ENCODE measurements around the gene NEDD4L.

The NEDD4L gene

DNA sequence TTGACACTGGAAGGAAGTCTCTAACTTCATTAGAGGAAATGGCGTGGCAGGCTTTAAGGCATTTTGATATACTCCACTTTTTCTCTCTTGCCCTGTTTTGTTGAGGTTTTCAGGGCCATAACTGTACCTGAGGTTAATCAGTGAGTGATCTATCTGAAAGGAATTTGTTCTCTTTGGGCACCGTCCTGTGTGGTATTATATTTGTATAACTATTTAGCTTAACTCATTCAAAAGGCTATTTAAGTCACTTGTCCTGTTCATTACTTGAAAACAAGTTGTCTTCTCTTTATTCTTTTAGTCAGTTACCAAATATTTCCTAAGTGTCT is 180.4 kb downstream of the NEDD4L start:
- TF ChIP-seq, protein P1, sequence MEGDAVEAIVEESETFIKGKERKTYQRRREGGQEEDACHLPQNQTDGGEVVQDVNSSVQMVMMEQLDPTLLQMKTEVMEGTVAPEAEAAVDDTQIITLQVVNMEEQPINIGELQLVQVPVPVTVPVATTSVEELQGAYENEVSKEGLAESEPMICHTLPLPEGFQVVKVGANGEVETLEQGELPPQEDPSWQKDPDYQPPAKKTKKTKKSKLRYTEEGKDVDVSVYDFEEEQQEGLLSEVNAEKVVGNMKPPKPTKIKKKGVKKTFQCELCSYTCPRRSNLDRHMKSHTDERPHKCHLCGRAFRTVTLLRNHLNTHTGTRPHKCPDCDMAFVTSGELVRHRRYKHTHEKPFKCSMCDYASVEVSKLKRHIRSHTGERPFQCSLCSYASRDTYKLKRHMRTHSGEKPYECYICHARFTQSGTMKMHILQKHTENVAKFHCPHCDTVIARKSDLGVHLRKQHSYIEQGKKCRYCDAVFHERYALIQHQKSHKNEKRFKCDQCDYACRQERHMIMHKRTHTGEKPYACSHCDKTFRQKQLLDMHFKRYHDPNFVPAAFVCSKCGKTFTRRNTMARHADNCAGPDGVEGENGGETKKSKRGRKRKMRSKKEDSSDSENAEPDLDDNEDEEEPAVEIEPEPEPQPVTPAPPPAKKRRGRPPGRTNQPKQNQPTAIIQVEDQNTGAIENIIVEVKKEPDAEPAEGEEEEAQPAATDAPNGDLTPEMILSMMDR (IDR thresholded peaks at IDR 0.05; ENCODE audit: low read depth, low read length), result no peak
- DNase-seq, result no peak
- Histone ChIP-seq H3K4me1 (peaks cover 14% of the 10 kb centered on the region; the same call in 1 of the 2 replicates), H3K27me3 (no peaks in the 10 kb centered on the region), H3K9me3 (no peaks in the 10 kb centered on the region), H3K4me3 (ENCODE audit: low read depth, low read length) (peak overlapping the region; percentile 1; the same call in 1 of the 2 replicates), H3K36me3 (no peaks in the 10 kb centered on the region)

DNA sequence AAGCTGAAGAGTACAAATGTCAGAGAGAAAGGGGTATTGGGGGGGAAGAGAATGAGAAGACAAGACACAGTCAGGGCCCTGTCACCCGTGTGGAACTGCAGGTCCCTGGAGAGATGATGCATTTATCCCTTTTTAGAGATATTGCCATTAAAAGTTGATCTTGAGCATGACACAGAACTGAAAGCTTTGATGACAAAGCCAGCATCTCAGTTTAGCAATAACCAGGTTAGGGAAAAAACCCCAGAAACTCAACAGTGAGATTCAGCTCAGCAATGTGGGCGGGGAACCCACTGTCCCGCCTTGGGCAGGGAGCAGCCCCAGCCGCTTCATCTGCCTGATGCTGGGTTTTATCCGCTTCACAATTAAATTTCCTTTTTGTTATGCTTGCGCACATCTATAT is 181.1 kb downstream of the NEDD4L start:
- Histone ChIP-seq H3K27me3 (no peaks in the 10 kb centered on the region), H3K36me3 (no peaks in the 10 kb centered on the region), H3K4me3 (ENCODE audit: low read depth, low read length) (no peak overlapping the region), H3K9me3 (no peaks in the 10 kb centered on the region), H3K4me1 (peaks cover 14% of the 10 kb centered on the region; the same call in 1 of the 2 replicates)
- DNase-seq, result no peak
- TF ChIP-seq, protein P1 (IDR thresholded peaks at IDR 0.05; ENCODE audit: low read depth, low read length), result no peak

DNA sequence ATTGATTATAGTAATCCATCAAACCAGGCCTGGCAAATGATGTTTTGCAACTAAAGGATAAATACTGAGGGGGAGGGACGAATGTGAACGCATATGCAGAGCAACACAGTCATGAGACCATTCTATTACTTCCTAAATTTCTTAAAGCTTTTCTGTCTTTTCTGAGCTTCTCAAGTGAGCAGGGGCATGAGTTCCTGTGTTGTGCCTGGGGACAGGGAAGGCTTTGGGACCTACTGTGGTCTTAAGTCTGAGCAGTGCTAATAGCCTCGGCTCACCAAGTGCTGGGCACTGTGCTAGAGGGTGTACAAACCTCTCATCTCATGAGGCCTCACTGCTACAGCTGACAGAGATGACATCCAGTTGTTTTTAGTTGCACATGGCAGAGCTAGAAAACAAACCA is 182.4 kb downstream of the NEDD4L start:
- TF ChIP-seq, protein P1 (IDR thresholded peaks at IDR 0.05; ENCODE audit: low read depth, low read length), result no peak
- peaks cover 14% of the 10 kb centered on the region; the same call in 1 of the 2 replicates for H3K4me1 ChIP-seq
- no peaks in the 10 kb centered on the region for H3K9me3 ChIP-seq
- peak; percentile 7 for DNase-seq
- H3K27me3 ChIP-seq, result no peaks in the 10 kb centered on the region
- no peaks in the 10 kb centered on the region for H3K36me3 ChIP-seq
- H3K4me3 ChIP-seq (ENCODE audit: low read depth, low read length), result no peak overlapping the region

DNA sequence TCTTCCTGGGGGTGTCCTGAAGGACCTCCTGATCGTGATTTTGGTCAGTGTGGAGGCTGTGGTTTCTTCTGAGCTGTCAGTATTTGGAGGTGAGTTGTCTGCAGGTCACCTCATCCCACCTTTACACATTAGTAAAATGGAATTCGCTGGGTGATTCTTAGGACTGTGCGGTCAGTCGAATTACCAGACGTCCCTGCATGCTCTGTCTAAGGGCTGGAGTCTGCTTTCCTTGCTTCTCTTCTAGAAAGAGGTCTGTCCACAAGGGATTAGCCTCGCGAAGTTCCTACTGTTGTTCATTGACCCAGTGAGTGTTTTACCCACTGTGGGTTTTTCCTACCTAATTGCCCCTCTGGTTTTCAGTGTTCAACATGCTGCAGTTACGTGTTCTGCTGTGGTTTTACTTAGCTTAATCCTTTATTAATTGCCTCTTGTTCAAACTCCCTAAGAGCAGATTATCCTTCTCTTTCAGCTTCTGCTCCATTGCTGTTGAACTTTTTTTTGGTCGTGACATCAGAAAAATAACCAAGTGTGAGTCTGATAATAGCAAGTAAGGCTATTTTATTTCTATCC is 183.4 kb downstream of the NEDD4L start:
- H3K27me3 ChIP-seq, result no peaks in the 10 kb centered on the region
- H3K4me1 ChIP-seq, result peaks cover 14% of the 10 kb centered on the region; the same call in 1 of the 2 replicates
- H3K36me3 ChIP-seq, result no peaks in the 10 kb centered on the region
- TF ChIP-seq, protein P1 (IDR thresholded peaks at IDR 0.05; ENCODE audit: low read depth, low read length), result no peak
- H3K4me3 ChIP-seq (ENCODE audit: low read depth, low read length), result no peak overlapping the region
- H3K9me3 ChIP-seq, result no peaks in the 10 kb centered on the region
- DNase-seq, result no peak

DNA sequence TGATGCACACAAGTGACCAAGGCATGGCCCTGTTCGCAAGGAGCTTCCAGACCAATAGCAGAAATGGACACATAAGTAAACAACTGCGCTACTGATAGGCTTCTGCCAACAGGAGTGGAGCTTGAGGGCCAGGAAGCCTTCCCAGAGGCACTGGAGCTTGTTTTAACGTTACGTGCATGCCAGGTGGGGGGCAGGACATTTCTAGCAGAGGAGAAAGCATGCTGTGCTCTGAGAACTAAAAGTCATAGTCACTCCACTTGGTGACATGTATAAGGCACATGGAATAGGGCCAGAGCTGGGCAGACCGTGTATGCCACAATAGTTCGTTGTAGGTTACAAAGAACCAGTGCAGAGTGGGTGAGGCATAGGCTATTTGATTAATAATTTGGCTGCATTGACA is 184.2 kb downstream of the NEDD4L start:
- TF ChIP-seq, protein P1 (IDR thresholded peaks at IDR 0.05; ENCODE audit: low read depth, low read length), result no peak
- no peak for DNase-seq
- no peaks in the 10 kb centered on the region for H3K36me3 ChIP-seq
- H3K4me3 ChIP-seq (ENCODE audit: low read depth, low read length), result no peak overlapping the region
- H3K4me1 ChIP-seq, result peaks cover 14% of the 10 kb centered on the region; the same call in 1 of the 2 replicates
- H3K27me3 ChIP-seq, result no peaks in the 10 kb centered on the region
- no peaks in the 10 kb centered on the region for H3K9me3 ChIP-seq

DNA sequence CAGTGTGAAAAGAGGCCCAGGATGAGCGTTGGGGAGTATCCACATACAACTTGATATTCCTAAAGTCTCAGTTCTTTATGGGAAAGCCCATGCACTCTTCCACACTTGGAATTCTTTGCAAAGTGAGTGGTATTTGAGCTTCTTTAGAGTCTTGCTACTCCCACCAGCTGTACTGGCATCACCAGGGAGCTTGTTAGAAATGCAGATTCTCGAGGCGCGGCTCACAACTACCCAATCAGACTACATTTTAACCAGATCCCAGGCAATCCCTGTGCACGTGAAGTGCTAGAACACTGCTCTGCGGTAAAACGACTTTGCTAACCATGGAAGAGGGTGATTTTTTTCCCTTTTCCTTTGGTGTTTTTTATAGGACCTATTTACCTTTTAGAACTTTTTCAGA is 184.7 kb downstream of the NEDD4L start:
- TF ChIP-seq, protein P1 (IDR thresholded peaks at IDR 0.05; ENCODE audit: low read depth, low read length), result no peak
- DNase-seq, result no peak
- H3K4me1 ChIP-seq, result peaks cover 10% of the 10 kb centered on the region; the same call in 1 of the 2 replicates
- H3K36me3 ChIP-seq, result no peaks in the 10 kb centered on the region
- H3K4me3 ChIP-seq (ENCODE audit: low read depth, low read length), result no peak overlapping the region
- H3K27me3 ChIP-seq, result no peaks in the 10 kb centered on the region
- no peaks in the 10 kb centered on the region for H3K9me3 ChIP-seq
